Measurements from ENCODE around the gene SH2D5.

SH2D5 gene

GRCh38 chr1:20713440-20713839, 19.1 kb downstream of the SH2D5 start:
- DNase-seq (ENCODE audit: low spot score) = no peak

DNA sequence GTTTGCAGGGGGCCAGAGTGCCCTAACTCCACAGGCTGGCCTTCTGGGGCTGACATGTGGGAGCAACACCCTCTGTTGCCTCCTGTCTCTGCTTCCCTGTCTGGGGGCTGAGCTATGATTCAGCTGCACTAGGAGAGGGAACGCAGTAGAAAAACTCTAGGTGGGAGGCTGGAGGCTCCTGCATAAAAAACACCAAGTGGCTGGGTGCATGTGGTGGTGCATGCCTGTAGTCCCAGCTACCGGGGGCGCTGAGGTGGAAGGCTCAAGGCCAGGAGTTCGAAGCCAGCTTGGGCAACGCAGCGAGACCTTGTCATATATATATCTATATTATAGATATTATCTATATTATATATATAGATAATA, 20.3 kb downstream of the SH2D5 start:
- no peak for DNase-seq (ENCODE audit: low spot score)

- no peak for DNase-seq (ENCODE audit: low spot score)
These were observed 21.0 kb downstream of the SH2D5 start for GRCh38 chr1:20711285-20712214.

DNA sequence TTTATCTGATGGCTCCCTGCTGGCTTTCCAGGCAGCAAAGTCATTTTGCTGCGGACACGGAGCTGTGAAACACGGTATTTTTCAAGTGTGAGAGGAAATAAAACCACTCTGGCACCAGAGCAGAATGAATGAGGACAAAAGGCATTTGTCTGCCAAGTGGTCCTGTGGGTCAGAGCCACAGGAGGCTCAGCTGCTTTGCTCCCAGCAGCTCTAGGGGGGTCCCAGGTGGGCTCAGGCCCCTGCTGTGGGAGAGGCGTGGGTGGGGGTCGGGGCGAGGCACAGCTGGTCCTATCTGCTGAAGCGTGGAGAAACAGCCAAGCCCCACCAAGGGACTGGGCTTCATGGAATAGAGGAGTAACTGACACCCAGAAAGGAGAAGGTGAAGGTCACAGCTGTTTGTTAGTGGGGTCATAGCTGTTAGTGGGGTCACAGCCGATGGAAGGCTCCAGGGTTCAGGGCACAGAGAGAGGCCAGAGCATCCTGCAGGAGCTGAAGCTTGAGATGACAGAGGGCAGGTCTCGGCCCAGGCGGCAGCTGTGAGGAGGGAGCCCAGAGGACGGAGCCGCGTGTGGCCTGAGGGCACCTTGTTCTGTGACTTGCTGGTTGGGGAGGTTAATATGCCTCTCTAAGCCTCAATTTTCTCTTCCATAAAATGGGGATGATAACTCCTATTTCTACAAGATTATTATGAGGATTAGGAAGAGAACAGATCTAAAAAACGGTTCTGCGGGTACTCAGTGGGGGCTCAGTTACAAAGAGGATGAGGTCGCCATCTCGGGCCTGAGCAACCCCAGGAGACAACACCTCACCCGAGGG, 21.8 kb downstream of the SH2D5 start:
- no peak for DNase-seq (ENCODE audit: low spot score)

- DNase-seq (ENCODE audit: low spot score) = no peak
These were observed 22.6 kb downstream of the SH2D5 start for GRCh38 chr1:20709868-20710267.

DNA sequence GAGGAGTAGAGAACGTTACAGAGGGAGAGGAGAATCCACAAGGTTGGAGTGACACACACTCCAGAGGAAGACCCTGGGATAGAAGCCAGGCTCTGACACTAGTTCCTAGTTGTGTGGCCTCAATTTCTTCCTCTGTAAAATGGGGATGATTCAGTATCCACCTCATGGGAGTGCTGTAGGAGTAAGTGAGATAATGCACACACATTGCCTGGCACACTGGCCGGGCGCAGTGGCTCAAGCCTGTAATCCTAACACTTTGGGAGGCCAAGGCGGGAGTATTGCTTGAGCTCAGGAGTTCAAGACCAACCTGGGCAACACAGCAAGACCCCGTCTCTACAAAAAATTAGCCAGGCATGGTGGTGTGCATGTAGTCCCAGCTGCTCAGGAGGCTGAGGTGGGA, 23.6 kb downstream of the SH2D5 start:
- DNase-seq (ENCODE audit: low spot score) = no peak

DNA sequence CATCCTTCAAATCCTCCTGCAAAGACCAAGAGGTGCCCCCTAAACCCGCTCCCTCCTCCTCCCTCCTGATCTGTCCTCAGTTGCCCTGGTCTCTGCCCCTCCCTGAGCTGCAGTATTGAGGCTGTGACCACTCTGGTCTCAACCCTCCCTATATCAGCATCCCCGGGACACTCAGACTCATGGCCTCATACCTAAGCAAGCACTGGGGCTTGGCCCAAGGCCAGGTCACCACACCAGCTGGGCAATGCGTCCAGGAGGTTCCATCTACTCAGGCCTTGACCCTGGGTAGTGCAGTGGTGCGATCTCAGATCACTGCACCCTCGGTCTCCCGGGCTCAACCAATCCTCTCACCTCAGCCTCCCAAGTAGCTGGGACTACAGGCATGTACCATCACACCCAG, 24.4 kb downstream of the SH2D5 start:
- no peak for DNase-seq (ENCODE audit: low spot score)

DNA sequence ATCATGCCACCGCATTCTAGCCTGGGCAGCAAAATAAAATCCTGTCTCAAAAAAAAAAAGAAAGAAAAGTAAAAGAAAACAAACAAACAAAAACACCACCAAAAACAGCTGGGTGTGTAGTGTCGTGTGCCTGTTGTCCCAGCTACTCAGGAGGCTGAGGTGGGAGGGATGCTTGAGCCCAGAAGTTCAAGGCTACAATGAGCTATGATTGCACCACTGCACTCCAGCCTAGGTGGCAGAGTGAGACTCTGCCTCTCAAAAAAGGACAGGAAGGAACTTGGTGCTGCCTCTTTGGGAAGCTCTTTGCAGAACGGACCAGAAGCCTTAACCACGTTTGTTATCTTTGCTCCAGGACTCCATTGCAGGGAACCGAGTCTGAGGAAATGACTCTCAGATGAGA, 25.7 kb downstream of the SH2D5 start:
- DNase-seq (ENCODE audit: low spot score) = no peak

DNA sequence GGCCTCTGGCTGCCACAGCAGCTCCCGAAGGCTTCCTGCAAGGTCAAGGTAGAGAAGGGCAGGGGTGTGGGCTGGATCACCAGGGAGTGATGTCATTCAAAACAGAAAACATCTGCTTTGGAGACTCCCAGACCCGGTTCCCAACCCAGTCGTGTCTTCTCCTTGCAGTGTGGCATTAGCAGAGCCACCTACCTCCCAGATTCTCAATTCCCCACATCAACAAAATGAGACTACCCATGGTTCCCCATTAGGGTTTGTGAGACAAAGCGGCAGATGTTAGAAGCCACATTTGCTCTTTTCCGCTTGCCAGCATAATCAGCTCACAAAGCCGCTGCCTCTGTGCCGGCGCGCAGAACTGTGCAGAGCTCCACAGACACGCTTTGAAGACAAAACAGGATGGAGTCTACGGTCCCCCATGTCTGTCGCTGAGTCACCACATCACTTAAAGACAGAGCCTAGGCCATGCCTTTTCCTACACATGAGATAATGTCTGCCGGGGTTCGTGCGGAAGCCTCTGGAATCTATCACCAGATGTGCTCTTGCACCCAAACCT, 27.2 kb downstream of the SH2D5 start:
- DNase-seq (ENCODE audit: low spot score) = no peak

DNA sequence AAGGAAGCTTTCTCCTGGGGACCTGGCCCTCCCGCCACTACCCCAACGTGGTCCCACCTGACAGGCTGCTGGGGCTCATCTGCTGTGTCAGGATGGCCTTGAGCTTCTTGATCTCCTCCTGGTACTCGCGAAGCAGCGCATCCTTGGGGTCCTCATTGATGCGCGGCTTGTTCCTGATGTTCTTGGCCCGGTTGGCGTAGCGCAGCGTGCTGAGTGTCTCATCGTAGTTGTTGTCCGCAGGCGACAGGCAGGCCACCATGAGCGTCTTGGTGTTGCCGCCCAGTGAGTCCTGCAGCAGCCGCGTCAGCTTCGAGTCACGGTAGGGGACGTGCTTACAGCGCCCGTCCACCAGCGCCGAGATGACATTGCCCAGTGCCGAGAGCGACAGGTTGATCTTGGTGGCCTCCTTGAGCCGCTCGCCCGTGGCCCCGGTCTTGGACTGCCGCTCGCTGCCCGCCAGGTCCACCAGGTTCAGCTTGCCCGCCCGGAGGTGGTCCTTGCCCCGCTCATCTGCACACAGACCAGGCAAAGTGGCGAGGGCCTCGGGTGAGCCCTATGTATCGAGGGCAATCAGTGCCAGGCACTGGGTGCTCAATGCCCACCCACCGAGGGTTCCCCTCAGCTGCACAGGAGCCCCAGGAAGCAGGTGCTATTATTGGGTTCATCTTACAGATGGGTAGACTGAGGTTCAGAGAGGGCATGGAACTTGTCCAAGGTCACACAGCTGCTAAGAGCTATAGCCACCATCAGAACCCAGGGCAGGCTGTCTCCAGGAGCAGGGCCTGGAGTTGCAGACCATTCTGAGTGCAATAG, 27.9 kb downstream of the SH2D5 start:
- DNase-seq (ENCODE audit: low spot score) = no peak

DNA sequence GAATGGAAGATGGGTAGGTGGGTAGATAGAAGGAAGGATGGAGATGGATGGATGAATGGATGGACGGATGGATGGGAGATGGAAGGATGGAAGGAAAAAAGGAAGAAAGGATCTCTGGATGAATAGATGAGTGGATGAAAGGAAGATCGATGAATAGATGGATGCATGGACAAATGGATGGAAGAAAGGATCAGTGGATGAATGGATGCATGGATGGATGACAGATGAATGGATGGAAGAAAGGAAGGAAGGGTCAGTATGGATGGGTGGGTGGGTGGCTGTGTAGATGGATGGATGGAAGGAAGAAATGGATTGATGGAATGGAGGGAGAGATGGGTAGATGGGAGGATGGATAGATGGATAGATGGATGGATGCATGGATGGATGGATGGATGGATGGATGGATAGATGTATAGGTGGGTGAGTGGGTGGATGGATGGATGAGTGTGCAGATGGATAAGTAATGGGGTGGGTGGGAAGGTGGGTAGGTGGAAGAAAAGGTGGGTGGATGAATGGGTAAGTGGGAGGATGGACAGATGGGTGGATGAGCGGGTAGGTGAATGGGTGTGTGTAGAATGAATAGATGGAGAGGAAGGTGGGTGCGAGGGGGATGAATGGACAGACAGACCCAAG, 29.3 kb downstream of the SH2D5 start:
- no peak for DNase-seq (ENCODE audit: low spot score)

- no peak for DNase-seq (ENCODE audit: low spot score)
These were observed 30.1 kb downstream of the SH2D5 start for GRCh38 chr1:20702416-20702815.

GRCh38 chr1:20701847-20702246, 30.7 kb downstream of the SH2D5 start:
- no peak for DNase-seq (ENCODE audit: low spot score)

DNA sequence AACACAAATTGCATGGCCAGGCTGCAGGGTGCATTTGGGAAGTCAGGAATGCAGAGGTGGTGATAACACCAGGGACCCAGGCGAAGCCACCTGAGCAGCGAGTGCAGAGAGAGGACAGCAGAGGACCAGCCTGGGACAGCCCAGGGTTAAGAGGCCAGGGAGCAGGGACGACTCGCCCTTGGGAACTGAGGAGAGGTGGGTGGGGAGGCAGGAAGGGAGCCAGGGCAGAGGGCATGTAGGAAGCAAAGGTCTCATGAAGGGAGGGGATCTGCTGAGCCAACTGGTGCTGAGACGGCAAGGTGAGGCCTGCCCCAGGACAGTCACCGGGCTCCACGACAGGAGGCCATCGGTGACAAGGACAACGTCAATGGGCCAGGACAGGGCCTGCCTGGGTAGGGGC, 31.1 kb downstream of the SH2D5 start:
- no peak for DNase-seq (ENCODE audit: low spot score)

- no peak for DNase-seq (ENCODE audit: low spot score)
These were observed 31.8 kb downstream of the SH2D5 start for GRCh38 chr1:20700636-20701215.

DNA sequence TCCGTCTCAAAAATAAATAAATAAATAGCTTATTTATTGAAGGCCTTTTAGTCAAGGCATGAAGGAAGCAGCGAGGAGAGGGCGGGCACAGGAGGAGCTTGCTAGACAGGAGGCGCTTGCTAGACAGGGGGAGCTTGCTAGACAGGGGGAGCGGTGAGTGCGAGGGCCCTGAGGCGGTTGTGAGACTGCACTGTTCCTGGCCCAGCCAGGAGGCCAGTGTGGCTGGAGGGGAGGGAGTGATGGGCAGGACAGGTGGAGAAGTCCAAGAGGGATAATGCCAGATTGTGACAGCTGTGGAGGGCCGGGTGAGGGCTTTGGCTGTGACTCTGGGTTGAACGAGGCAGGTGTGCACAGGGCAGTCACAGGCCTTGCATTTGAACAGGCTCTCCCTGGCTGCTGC, 32.9 kb downstream of the SH2D5 start:
- DNase-seq (ENCODE audit: low spot score) = no peak

DNA sequence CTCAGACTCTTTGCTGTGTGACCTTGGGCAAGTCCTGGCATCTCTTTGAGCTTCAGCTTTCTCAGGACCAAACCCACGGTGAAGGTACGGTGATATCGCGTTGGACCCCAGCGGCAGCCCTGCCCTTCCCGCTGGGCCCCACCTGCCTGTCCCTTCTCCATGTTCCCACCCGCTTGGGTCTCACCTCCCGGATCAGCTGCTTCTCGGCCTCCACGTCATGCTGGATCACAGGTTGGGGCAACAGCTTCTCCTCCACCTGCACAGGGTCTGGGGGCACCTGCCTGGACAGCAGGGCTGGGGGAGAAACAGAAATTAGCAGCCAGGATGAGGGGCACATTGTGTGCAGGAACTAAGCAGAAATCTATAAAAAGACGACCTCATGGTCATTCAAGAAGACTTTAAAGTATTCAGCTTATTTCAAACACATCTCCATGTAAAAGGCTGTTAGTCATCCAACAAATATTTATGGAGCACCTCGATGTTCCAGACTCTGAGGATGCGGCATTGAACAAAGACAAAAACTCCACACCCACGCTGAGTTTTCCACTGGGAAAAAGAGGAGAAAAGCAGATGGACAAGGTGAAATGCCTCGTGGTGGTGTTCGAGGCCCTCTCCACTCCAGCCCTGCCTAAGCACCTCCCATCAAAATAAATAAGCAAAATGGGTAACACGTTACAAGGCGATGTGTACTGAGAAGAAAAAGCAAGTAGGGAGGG, 34.1 kb downstream of the SH2D5 start:
- no peak for DNase-seq (ENCODE audit: low spot score)

GRCh38 chr1:20697563-20697962, 34.9 kb downstream of the SH2D5 start:
- no peak for DNase-seq (ENCODE audit: low spot score)

DNA sequence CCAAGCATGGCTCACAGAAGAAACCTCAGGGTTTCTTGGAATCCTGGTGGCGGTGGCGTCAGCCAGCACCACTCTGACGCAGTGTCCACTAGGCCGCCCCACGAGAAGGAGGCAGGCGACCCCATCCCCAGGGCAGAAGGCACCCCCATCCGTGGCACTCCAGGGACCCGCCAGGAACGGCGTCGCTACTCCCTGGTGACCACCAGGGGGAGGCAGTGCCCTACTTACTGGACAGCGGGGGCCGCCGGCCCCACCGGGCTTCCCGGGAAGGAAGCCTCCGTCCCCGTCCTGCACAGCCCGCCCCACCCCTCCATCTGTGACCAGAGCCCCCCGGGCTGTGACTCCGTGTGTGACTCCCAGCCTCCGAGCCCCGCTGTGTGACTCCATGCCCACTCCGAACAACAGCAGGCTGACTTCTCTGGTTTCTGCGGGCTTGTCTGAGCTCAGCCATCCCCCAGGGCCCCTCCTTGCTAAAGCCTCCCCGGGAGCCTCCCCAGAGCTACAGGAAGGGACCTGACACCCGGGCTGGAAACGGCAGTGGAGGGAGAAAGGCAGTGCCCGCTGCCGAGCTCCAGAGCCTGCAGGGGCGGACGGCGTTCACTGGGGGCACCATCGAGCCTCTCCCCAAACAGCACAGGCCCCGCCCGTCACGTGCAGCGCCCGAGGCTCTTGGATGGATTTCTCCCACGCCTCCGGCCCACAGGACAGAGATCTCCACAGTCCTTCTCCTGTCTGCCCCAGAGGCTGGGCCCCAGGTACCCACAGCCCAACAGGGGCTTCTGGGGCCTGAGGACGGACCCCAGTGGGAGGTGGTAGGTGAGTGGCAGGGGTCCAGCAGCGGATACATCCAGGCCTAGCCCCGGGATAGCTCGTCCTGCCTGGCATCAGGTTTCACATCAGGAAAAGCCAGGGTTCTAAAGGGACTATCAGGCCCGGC, 35.8 kb downstream of the SH2D5 start:
- DNase-seq (ENCODE audit: low spot score) = peak; percentile 74

Measured in hematopoietic multipotent progenitor cell treated with erythropoietin and hydrocortisone succinate and interleukin-3 and kit ligand, for 17 days (in vitro differentiated cells).